HG03095 (cell line): Measurements from ENCODE around the gene C10orf105.

Experiments used
- ATAC-seq: cut with Tn5 transposase; IDR thresholded peaks from one replicate; pipeline ENCODE4 v1.9.1; 2021; ENCODE audit warnings: moderate library complexity; ENCODE audit not compliant: unreplicated experiment

The C10orf105 gene

GRCh38 chr10:71719464-71720201 lies at the start of gene C10orf105:
Gene C10orf105, minus strand, starts transcription at chr10:71719778. Its CDS starts 3,441 bp downstream, at chr10:71716337.
- ATAC-seq = no peak

GRCh38 chr10:71767420-71768035 lies 48.0 kb upstream of the C10orf105 start:
- ATAC-seq = no peak

- no peak for ATAC-seq
Measured at GRCh38 chr10:71766717-71767419, 47.3 kb upstream of the C10orf105 start.

- ATAC-seq = no peak
Measured at GRCh38 chr10:71765906-71766716, 46.5 kb upstream of the C10orf105 start.

GRCh38 chr10:71765176-71765904 lies 45.8 kb upstream of the C10orf105 start:
- ATAC-seq = no peak

- ATAC-seq = no peak
Measured at GRCh38 chr10:71763352-71764127, 44.0 kb upstream of the C10orf105 start.

- no peak for ATAC-seq
Measured at GRCh38 chr10:71762324-71762723, 42.7 kb upstream of the C10orf105 start.

GRCh38 chr10:71761541-71762113 lies 42.0 kb upstream of the C10orf105 start:
- ATAC-seq = no peak

- ATAC-seq = no peak
Measured at GRCh38 chr10:71761105-71761511, 41.5 kb upstream of the C10orf105 start.

GRCh38 chr10:71757399-71757922 lies 37.9 kb upstream of the C10orf105 start:
- ATAC-seq = no peak

- ATAC-seq = no peak
Measured at GRCh38 chr10:71756311-71757191, 37.0 kb upstream of the C10orf105 start.

- no peak for ATAC-seq
Measured at GRCh38 chr10:71755179-71755879, 35.8 kb upstream of the C10orf105 start.

- ATAC-seq = no peak
Measured at GRCh38 chr10:71754562-71754961, 35.0 kb upstream of the C10orf105 start.

GRCh38 chr10:71753960-71754505 lies 34.5 kb upstream of the C10orf105 start:
- no peak for ATAC-seq

GRCh38 chr10:71753091-71753959 lies 33.7 kb upstream of the C10orf105 start:
- no peak for ATAC-seq

- ATAC-seq = no peak
Measured at GRCh38 chr10:71752391-71753090, 33.0 kb upstream of the C10orf105 start.
